CD4-positive, alpha-beta T cell treated with Interleukin-21 for 1 hour (primary cell): ENCODE data around the gene SLC31A1.
A peak's percentile ranks its signal among the peaks of the same experiment; 100 is the strongest.
"Not testable (repeated sequence)": the region's sequence is repeated elsewhere in the genome, so short reads cannot be mapped to it uniquely, and the experiment has no call there.

Experiments used
- DNase-seq: peaks from one replicate; pipeline ENCODE4 v3.0.0-alpha.2; 2020

The SLC31A1 gene

DNA sequence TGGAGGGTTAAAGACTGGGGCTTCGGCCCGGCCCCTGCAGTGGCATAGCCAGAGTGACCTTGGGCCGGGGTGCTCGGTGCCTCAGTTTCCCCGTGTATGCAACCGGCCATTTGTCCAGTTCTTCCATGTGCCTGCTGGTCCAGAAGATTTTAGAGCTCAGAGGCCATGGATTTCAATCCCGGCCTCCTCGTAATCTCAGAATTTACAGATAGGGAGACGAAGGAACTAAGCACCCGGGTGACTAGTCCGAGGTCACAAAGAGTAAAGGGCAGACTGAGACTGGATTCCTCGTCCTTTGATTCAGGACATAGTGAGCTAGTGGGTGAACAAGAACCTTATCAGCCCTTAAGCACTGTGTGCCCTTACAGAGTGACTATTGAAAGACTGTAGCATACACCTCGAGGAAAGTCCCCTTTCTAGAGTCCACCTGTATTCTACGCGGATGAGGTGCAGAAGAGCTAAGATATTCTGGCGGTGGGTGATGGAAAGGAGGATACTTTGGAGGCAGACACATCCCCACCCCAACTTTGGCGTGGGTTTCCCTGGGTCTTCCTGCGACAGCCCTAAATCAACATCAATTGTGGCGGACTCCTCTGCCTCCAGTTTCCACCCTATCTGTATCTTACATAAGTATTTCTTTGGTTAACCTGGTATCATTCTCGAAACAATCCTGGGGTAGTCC lies 597 bp downstream of the SLC31A1 start:
- DNase-seq = peak; percentile 8

DNA sequence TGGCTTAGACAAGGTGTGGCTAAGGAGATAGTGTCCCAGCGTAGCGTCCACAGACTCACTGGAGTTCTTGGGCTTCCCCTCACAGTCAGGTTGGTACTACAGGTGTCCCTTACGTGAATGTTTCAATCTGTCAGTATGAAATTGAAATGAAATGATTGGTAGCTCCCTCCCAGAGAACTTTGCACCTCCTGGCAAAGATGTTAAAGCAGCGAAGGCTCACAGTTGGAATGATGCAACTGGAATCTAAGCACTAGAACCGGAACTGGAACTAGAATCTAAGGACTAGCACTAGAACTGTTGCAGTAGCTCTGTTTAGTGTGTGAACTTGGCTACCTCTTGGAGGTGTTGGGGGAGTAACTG lies 1.1 kb downstream of the SLC31A1 start:
- DNase-seq = no peak

DNA sequence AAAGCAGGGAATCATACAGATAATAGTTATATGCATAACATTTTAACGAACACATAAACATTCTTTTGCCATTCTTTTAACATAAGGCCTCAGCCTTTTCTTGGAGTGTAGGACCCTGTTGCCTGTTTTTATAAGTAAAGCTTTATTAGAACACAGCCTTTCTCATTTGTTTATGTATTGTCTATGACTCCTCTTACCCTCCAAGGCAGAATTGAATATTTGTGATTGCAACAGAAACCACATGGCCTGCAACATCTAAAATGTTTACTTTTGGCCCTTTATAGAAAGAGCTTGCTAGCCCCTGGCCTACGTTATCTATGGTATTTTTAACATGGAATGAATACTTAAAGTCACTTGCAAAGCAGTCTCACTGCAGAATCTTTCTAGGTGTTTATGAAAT lies 2.6 kb downstream of the SLC31A1 start:
- DNase-seq = no peak

DNA sequence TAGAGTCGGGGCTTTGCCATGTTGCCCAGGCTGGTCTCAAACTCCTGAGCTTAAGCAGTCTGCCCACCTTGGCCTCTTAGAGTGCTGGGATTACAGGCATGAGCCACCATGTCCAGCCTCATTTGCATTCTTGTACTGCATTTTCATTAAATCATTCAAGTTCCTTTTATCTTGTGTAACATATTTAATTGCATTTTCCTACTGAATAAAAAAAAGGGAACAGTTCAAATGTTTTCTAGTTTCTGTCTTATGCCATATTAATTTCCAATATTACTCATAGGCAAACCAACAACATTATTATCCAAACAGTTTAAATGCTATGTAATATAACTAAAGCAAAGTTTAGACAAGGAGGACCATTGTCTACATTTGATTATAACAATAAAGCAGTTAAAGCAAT lies 6.1 kb downstream of the SLC31A1 start:
- DNase-seq = no peak

DNA sequence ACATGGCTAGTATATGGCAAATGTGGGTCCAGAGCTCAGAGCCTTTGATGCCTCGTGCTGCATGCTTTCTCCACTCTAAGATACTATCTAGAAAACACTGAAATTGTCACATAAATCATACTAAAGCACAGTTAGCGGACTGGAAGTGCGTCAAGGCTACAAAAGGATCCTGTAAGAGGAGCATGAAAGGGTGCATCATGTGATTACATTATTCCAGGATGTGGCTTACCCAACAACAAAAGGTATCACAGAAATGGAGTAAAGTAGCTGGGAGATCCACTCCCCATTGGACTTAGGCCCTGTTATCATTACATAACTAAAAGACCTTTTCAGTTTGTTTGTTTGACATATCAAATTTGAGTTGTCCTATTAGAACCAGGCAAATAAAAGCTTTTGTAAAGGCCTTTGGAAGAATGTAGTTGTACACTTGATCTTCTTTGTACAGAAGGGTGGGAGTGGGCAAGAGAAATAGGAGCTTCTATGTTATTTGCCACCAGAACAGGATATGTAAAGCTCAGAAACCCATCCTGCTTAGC lies 6.9 kb downstream of the SLC31A1 start:
- peak; percentile 19 for DNase-seq

DNA sequence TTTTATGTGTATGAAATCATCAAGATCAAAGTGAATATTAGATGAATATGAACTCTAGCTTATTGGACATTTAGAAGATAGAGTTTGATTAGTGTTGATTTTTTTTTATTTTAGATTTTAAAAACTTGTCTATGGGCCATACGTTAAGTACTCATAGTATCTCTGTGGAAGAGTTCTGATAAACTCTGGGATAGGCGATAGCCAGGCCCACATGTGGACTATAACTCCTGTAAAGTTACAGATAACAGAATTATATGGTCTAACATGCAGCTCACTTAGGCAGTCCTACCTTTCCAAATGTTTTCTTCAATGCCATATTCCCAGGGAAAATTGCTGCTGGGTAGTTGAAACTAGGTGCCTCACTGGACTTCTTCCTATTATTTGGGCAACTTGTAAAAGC lies 10.4 kb downstream of the SLC31A1 start:
- no peak for DNase-seq

DNA sequence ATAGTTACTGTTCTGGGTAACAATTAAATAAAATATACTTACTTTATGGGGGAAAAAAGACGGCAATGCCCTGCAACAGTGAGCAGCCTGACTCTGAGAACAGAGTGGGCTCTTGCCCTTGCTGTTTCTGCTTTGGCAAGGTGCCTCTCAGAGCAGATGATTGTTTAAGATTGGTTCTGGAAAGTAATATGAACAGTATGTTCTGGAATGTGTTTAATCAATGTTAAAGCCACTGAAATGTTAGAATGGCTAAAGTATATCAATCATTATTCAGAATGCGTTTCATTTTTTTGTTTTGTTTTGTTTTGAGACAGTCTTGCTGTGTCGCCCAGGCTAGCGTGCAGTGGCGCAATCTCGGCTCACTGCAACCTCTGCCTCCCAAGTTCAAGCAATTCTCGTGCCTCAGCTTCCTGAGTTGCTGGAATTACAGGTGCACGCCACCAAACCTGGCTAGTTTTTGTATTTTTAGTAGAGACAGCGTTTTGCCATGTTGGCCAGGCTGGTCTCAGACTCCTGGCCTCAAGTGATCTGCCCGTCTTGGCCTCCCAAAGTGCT lies 14.4 kb downstream of the SLC31A1 start:
- not testable (repeated sequence) for DNase-seq

DNA sequence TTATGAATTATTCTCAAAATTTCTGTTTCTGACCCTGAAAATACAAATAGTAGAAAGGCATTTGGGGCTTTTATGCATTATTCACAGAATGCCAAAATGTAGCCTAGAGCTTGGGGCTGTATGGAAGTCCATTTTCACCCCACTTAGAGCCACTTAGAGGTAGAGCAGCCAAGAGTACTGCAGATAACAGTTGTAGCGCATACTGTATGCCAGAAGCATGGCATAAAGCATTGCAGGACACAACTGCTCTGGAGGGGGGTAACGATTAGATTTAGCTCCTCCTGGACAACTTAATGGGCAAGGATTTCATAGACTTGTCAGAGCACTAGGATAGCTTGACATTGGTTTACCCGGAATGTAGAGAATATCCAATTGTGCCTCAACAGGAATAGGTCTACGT lies 15.7 kb downstream of the SLC31A1 start:
- no peak for DNase-seq

DNA sequence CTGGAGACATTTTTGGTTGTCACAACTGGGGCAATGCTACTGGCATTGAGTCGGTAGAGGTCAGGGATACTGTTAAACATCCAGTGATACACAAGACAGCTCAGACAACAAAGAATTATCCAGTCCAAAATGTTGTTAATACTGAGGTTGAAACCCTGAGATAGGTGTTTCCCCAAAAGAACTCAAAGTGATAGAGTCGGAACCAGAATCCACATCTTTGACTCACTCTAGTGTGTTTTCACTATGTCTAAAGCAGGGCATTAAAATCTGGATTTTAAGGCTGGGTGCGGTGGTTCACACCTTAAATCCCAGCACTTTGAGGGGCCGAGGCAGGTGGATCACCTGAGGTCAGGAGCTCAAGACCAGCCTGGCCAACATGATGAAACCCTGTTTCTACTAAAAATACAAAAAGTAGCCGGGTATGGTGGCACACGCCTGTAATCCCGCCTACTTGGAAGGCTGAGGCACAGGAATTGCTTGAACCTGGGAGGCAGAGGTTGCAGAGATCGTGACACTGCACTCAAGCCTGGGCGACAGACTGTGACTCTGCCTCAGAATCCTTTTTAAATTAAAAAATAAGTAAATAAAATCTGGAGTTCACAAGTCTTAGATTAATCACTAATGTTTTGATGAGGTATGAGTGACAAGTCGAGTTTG lies 17.0 kb downstream of the SLC31A1 start:
- no peak for DNase-seq

DNA sequence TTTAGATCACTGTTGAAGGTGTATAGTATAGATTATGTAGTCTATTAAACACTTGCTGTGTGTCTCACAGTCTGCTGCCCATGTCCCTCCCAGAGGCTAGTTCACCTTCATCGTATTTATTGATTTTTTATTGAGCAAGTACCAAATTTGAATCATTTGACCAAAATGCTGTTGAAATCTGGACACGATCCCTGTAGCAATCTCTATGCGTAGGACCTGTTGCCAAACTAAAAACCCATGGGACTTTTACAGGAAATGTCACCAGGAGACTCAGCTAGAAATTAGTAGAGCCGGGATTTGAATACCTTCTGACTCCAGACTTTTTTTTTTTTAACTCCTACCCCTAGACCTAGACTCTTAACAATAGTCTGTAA lies 17.5 kb downstream of the SLC31A1 start:
- no peak for DNase-seq

DNA sequence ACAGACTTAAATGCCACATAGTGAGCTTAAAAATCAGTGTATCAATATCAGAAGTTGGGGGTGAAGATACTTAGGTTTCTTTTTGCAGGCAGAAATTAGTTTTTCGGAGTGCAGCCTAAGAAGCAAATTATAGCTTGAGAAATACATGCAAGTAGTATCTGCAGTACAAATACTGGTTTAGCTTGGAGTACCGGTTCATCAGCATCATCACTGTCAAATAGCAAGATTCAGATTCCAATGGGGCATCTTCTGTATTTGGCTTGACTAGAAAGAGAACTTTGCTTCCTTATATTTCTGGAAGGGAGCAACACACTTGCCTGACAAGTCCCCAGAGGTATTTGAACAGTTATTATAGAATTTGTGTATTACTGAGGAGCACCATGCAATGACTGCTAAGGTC lies 19.8 kb downstream of the SLC31A1 start:
- no peak for DNase-seq

DNA sequence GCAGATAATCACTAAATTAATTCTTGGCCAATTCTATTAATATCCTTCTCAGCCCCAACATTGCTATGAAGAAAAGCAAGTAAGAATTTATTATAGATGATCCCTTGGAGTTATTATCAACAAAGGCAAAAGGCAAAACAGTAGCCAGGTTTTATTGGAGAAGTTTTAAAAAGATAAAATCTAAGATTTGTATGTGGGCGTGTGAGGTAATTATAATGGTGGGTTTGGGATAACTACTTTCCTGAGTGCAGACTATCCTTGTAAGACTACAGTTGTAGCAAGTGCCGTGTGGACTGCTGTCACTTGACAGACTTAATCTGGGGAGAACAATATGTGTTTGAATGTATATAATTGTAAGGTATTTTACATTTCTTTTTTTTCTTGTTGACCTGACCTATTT lies 23.2 kb downstream of the SLC31A1 start:
- DNase-seq = no peak

DNA sequence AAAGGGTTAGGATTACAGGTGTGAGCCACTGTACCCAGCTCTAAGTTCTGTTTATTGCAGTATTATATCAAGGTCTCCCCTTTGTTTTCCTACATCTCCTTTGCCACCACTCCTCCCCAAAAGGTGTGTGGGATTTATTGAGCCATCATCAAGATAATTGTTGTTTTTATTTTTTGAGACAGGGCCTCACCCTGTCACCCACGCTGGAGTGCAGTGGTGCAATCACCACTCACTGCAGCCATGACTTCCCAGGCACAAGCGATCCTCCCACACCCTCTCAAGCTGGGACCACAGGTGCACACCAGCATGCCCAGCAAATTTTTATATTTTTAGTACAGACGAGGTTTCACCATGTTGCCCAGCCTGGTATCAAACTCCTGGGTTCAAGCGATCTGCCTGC lies 24.6 kb downstream of the SLC31A1 start:
- no peak for DNase-seq

DNA sequence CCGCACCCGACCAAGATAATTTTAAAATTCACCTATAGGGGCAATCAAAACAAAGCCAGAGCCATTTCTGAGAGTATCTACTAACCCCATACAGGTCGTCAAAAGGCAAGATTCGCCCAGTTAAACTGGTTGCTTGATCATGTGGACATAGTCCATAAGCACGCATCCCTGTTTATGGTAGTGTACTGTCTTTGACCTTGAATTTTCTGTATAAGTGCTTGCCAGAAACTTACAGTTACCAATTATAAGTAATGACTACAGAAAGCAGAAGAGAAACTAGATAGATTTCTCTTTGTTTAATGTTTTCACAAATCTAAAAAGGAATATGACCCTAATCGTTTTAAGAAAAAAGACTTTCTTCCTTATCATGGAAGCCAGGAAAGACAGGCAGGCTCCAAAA lies 25.6 kb downstream of the SLC31A1 start:
- no peak for DNase-seq

DNA sequence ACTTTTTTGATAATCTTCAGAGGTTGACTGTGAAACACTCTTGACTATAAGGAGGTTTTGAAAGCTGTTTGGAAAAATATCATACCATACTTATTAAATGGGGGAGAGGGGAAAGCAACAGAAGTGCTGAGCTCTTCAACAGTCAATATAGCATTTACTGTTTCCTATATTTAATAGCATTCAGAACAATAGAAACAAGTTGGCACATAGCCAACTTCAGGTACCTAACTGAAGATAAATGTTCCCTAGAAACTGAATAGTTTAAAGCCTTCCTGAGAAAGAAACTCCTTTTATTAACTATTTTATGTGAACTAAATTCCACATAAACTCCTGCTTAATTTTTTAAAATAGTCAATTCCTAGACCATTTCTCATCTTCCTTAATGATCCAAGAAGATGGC lies 26.3 kb downstream of the SLC31A1 start:
- no peak for DNase-seq

DNA sequence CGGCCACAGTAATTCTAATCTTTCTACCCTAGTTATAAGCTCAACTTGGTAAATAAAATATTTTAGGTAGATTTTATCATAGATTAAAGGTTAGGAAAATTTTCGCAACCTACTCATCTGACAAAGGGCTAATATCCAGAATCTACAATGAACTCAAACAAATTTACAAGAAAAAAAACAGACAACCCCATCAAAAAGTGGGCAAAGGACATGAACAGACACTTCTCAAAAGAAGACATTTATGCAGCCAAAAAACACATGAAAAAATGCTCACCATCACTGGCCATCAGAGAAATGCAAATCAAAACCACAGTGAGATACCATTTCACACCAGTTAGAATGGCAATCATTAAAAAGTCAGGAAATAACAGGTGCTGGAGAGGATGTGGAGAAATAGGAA lies 28.3 kb downstream of the SLC31A1 start:
- DNase-seq = not testable (repeated sequence)

DNA sequence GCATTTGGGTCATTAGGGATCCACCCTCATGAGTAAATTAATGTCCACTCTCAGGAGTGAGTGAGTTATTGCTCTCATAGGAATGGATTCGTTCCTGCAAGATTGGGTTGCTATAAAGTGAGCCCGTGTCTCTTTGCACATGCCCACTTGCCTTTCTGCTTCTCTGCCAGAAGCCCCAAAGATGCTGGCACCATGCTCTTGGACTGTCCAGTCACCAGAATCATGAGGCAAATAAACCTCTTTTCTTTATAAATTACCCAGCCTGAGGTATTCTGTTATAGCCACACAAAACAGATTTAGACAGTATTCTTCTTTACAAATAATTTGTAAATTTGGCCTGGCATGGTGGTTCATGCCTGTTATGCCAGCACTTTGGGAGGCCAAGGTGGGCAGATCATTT lies 29.5 kb downstream of the SLC31A1 start:
- no peak for DNase-seq

DNA sequence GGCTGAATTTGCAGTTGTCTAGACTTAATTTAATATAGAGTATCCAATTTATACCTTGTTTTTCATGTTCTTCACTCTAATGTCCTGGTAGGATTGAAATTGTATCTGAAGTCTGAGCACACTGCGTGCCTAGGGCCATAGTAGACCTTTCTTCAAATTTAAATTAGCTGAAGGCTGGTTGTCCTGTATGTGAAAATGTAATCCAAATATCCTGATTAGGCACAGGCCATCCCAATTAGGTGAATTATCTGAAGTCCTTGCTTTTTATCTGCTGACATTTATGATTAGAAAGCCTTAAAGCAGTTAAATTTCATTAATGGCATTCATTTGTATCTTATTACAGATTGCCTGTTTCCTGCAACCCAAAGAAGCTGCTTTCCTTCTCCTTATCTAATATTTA lies 33.6 kb downstream of the SLC31A1 start:
- DNase-seq = no peak

DNA sequence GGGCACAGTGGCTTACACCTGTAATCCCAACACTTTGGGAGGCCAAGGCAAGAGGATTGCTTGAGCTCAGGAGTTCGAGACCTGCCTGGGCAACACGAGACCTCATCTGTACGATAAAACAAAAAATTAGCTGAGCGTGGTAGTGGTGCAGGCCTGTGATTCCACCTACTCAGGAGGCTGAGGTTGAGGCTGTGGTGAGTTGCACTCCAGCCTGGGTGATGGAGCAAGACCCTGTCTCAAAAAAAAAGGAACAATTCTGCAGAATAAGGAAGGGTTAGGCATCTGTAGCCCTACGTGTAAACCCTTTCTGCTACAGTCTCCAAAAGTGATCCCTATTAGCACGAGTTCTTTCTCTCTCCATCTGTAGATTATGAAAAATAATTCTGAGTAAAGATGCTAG lies 34.1 kb downstream of the SLC31A1 start:
- no peak for DNase-seq

DNA sequence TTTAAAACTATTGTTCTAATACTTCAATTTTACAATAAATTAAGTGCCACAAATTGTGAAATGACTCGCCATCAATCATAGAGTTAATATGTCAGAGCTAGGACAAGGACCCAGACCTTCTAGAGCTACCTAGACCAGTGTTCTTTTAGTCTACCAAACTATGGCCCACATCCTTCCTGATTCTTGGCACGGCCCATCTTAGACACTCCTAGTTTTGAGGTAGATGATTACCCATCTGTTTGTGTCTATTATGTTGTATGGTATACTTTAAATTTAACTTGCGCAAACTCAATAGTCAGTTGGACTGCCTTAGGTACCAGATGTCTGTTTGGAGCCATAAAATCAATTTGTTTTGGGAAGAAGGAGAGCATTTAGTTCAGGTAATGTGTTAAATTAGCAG lies 36.5 kb downstream of the SLC31A1 start:
- DNase-seq = no peak

DNA sequence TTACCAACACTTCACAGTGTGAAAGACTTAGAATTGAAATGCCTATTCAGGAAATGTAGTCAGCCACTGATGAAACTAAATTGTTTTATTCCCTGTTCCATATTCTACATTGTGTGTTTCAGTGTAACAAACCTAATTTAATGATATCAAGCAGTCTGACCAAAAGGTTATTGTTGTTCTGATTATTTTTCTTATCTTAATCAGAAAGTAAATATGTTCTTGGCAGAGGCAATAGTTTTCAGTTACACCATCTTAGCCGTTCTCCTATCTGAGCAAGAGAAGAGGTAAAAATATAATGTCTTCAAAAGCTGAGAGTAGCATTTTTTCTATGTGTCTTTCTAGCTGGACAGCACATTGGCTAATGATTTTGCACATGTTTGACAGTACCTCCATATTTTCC lies 36.9 kb downstream of the SLC31A1 start:
- DNase-seq = no peak

DNA sequence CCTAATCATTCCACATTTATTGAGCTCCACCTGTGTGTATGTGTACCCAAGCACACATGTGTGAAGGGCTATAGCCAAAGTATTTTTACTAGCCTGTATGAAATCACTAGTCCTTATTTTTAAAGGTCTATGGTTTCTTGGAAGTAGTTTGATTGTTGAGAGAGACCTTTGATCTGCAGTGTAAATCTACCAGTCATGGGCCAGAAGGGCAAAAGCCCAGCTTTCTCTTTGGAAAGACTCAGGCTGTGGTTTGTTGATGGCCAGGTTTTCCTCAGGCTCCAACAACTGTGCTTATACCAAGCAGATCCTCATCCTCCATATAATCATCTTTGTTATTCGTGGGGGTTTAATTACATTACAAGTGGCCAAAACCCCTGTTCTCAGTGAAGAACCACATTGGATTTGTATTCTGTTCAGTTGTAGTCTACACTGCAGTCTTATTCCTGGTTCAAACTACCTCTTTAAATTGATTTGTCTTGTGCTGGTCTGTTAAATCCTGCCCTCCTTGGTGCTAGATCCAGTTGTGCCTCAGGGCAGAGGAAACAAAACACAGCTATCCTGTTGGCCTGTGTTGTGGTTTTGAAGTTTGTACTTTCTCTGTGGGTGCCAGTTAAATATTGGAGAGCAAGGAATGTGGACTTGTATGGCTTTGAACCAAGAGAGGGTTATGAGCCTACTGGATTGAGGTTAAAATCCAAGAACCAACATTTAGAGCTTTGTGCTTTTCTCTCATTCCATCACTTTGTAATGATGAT lies 40.8 kb downstream of the SLC31A1 start:
- no peak for DNase-seq

DNA sequence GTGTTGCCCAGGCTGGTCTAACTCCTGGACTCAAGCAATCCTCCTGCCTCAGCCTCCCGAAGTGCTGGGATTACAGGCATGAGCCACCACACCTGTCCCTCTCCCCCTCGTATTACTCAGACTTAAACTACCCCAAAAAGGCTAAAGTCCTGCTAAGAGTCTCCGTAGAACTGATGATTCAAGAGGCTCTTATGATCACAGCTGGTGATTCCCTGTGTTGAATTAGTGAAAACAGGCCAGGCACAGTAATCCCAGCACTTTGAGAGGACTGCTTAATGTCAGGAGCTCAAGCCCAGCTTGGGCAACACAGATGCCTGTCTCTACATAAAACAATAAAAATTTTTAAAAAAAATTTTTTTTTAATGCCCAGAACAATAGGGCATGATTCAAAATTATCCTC lies 44.8 kb downstream of the SLC31A1 start:
- no peak for DNase-seq
